Activated CD4-positive, alpha-beta T cell treated with anti-CD3 and anti-CD28 coated beads, Interleukin-2, Interleukin-6, amounts not matched to agents 100 ng/mL and 50 ng/mL, durations not matched to agents 16 hours and 8 hours (primary cell): ENCODE results near the gene CD63.
A peak's percentile ranks its signal among the peaks of the same experiment; 100 is the strongest.

ENCODE experiments used
- DNase-seq: peaks from one replicate; pipeline ENCODE4 v3.0.0-alpha.2; 2020

The CD63 gene

DNA sequence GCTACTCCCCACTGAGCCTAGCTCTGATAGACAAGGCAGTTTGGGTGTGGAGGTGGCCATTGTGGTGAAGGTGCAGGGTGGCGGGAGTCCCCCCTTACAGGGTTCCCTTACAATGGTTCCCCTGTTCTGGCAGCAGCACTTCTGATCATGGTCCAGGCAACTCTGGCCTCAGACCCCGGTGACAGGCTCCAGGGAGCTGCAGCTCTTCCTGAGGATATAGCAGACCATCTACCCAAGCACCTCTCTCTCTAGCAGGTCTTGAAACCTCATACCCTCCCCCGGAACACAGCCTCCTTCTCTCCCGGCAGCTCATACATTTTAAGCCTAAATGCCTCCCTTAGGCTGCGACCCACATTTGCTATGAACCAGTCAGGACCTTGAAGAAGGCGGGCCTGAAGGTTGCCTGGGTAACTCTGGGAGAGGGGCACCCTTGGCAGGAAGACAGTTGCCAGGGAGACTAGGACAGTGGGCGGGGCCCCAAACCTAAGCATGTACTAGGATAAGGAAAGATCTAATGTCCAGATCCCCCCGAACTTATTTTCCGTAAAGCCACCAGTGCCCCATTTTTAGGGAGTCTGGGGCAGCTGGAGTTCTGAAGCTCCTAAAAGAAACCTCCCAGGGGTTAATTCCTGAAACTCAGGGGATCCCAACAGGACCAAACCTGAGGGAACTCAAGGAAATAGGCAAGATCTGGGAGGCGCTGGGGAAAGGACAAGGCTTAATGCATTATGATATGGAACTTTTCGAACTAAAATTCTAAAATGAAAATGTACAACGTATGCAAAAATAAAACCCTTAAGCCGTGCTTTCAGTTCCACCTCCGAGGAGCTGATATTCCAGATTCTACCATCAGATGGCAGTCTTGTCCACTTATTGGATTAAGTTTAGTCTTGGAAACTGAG lies 9.6 kb upstream of the CD63 start:
- peak; percentile 91 for DNase-seq

- no peak for DNase-seq
Observed at GRCh38 chr12:55737581-55738122, 8.8 kb upstream of the CD63 start.

- DNase-seq, result peak; percentile 72
Observed at GRCh38 chr12:55736780-55737580, 8.2 kb upstream of the CD63 start.

DNA sequence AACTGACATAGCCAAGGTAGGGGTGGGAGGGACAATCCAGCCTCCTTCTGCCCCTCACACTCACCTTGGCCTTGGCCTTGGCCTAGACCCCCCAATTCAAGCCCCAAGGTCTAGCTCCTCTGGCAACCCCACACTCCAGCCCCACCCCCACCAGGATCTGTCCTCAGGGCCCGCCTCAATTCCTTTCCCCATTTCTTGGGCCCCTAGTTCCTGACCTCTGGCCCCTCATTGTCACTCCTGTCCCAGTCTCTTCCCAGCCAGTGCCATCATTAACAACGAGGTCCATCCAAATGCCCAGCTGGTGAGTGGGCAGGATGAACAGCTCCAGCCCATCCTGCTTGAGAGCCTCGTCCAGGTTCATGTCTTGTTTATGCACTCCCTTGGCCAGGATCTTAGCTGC lies 7.3 kb upstream of the CD63 start:
- no peak for DNase-seq

GRCh38 chr12:55734595-55734994 lies 5.8 kb upstream of the CD63 start:
- no peak for DNase-seq

DNA sequence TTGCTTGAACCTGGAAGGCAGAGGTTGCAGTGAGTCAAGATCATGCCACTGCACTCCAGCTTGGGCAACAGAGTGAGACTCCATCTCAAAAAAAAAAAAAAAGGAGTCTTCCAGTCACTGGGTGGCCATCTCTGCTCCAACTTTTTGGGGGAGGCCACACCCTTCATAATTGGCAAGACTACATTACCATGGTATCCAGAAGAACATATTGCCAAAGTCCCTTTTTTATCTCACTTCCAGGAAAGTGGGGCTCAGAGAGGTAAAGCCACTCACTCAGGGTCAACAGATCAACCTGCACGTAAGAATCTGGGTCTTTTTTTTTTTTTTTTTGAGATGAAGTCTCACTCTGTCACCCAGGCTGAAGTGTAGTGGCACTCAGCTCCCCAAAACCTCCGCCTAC lies 5.0 kb upstream of the CD63 start:
- DNase-seq, result no peak

GRCh38 chr12:55733021-55733555 lies 4.3 kb upstream of the CD63 start:
- DNase-seq, result no peak

DNA sequence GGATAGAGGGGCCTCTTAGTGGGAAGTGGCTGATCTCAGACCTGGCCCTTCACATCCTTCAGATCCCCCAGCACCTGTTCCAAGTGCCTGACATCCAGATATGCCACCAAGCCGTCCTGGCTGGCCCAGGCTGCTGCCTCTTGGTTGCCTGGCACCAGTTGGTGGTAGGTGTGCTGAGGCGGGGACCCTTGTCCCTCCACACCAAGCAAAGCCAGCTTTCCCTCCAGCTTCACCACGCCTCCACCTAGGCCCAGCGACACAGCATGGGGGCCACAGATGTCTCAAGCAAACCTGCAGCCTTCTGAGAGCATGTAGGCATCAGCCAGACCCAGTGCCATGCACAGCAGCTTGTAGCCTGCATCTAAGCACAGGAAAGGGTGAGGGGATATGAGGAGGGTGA lies 3.5 kb upstream of the CD63 start:
- no peak for DNase-seq

DNA sequence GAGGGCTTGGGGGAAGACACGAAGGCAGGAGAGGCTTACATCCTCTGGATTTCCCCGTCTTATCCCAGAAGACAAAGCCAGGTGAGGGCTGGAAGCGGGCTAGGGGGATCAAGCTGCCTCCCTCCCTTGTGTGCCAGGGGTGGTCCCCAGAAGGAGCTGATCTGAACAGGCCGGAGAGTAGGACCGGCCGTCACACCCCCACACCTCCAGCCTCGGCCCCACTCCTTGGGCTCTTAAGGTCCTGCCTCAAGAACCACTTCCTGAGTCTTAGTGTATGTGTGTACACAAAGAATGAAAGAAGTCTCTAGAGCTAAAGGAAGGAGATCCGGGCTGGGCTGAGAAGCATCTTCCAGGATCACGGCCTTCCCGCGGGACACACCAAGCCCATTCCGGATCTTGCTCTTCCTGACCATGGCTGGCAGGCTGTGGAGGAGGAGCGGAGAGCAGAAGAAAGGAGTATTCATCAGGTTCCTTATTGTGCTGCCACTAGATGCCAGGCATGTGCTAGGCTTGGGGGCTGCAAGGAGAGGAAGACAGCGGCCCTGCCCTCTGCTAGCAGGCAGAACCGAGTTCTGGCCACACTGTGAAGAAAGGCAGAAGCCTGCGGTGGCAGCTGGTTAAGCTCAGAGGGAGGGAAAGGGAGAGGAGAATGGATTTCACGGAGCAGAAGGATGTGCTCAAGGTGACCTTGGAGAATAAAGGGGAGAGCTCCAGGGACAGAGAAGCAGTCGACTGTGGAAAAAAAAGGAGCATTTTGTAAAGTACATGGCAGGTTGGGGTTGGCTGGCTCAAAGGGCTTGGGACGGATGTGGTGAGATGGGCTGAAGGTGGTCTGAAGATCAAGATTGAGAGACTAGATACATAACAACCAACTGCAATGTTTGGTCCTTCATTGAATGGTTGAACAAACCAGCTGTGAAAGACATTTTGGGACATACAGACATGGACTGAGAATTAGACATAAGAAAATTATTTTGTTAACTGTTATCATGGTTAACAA lies 1.3 kb upstream of the CD63 start:
- DNase-seq, result peak; percentile 63

GRCh38 chr12:55728186-55728938 lies 447 bp downstream of the CD63 start:
- no peak for DNase-seq

- DNase-seq, result no peak
Observed at GRCh38 chr12:55727643-55728185, 1.1 kb downstream of the CD63 start.

- no peak for DNase-seq
Observed at GRCh38 chr12:55726971-55727370, 1.8 kb downstream of the CD63 start.

- DNase-seq, result no peak
Observed at GRCh38 chr12:55725556-55725955, 3.3 kb downstream of the CD63 start.

DNA sequence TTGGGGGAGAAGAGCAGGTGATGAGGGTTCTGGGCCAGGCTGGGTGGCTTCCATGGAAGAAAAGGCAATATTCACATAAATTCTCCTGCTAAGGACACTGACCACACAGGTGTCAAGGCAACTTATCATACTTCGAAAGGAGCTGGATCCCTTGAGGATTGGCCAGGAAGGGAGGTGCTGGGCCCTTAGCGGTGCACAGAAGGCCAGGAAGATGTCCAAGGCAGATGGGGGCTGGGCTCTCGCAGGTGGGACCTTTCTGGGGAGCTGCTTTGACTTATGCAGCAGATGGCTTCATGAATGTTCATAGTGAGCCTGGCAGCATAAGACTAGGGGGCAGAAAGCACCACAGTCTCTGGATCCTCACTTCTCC lies 3.9 kb downstream of the CD63 start:
- no peak for DNase-seq

GRCh38 chr12:55724226-55724939 lies 4.4 kb downstream of the CD63 start:
- DNase-seq, result peak; percentile 76

DNA sequence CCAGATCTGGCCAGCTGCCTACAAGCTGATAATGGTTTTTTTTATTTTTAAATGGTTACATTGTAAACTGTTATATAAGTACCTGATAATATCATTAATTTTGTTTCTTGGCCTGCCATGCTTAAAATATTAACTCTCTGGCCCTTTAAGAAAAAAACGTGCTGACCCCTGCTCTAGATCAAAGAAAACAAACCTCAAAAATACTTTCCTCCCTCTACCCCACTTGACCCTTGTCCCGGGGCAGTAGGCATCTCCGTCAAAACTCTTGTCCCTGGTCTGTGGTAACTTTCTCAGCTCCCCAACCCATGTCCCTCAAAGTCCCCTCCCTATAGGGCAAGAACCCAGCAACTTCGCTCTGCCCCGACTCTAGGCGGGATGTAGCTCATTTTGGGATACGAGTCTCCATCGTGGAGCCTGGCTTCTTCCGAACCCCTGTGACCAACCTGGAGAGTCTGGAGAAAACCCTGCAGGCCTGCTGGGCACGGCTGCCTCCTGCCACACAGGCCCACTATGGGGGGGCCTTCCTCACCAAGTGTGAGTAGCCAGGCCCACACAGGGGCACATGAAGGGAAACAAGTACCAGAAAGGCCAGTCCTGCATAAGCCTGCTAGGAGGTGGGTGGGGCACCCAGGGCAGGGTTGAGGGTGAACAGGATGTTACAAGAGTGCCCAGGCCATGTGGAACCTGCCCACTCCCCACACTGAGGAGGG lies 5.1 kb downstream of the CD63 start:
- no peak for DNase-seq

DNA sequence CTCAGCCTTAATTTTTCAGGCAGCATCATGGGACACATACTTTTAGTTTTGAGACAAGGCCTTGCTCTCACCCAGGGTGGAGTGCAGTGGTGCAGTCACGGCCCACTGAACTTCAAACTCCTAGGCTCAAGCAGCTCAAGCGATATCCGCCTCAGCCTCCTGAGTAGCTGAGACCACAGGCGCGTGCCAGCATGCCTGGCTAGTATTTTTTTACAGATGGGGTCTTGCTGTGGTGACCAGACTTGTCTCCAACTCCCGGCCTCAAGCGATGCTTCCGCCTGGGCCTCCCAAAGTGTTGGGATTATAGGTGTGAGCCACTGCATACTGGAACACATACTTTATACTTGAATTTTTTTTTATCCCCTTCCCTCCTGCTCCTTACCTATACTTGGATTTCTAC lies 5.9 kb downstream of the CD63 start:
- no peak for DNase-seq

DNA sequence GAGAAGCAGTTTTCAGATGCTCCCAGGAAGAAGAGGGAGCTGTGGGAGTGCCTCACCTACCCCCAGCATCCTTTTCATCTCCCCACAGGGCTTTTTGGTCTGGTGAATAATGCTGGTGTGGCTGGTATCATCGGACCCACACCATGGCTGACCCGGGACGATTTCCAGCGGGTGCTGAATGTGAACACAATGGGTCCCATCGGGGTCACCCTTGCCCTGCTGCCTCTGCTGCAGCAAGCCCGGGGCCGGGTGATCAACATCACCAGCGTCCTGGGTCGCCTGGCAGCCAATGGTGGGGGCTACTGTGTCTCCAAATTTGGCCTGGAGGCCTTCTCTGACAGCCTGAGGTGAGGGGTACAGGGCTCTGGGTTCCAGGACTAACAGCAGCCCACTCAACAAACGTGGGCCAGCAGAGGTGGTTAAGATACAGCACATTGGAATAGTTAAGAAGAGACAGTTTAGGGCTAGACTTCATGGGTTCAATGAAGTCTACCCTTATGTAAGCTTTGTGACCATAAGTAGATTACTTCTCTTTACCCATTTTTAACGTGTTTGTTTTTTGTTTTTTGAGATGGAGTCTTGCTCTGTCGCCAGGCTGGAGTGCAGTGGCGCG lies 7.1 kb downstream of the CD63 start:
- no peak for DNase-seq

DNA sequence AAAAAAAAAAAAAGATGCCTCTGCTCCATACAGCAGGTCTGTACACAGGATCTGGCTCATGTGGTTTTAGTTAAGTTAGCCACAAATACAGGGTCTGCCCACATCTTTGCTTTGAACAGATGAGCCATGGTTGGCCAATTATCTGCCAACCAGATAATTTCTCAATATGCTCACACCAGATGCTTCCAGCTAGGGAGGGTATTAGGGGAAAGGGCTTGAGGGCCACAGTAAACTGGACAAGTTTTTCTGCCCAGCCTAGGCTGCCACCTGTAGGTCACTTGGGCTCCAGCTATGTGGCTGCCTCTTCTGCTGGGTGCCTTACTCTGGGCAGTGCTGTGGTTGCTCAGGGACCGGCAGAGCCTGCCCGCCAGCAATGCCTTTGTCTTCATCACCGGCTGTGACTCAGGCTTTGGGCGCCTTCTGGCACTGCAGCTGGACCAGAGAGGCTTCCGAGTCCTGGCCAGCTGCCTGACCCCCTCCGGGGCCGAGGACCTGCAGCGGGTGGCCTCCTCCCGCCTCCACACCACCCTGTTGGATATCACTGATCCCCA lies 7.8 kb downstream of the CD63 start:
- no peak for DNase-seq
